T follicular helper cell (primary cell): ENCODE results near the gene ROS1.

Source experiments
- DNase-seq: peaks from one replicate; pipeline ENCODE4 v3.0.0-alpha.2; 2020; ENCODE audit warnings: low read depth

ROS1 gene

GRCh38 chr6:117309611-117310010 is 116.1 kb downstream of the ROS1 start:
- no peak for DNase-seq

GRCh38 chr6:117309069-117309468 is 116.7 kb downstream of the ROS1 start:
- DNase-seq = no peak

- no peak for DNase-seq
Measured at GRCh38 chr6:117307655-117308054, 118.1 kb downstream of the ROS1 start.

GRCh38 chr6:117306227-117306790 is 119.4 kb downstream of the ROS1 start:
- DNase-seq = no peak

- no peak for DNase-seq
Measured at GRCh38 chr6:117304446-117304845, 121.3 kb downstream of the ROS1 start.

- DNase-seq = no peak
Measured at GRCh38 chr6:117303323-117303722, 122.4 kb downstream of the ROS1 start.

GRCh38 chr6:117298941-117299340 is 126.8 kb downstream of the ROS1 start:
- DNase-seq = no peak

GRCh38 chr6:117290173-117290846 is 135.4 kb downstream of the ROS1 start:
- DNase-seq = no peak

- no peak for DNase-seq
Measured at GRCh38 chr6:117288083-117288715, 137.5 kb downstream of the ROS1 start.

- DNase-seq = no peak
Measured at GRCh38 chr6:117280922-117281321, 144.8 kb downstream of the ROS1 start.

GRCh38 chr6:117276778-117277316 is 148.9 kb downstream of the ROS1 start:
- DNase-seq = no peak

- no peak for DNase-seq
Measured at GRCh38 chr6:117275711-117276110, 150.0 kb downstream of the ROS1 start.

GRCh38 chr6:117275205-117275604 is 150.5 kb downstream of the ROS1 start:
- DNase-seq = no peak

- DNase-seq = no peak
Measured at GRCh38 chr6:117272891-117273290, 152.9 kb downstream of the ROS1 start.

GRCh38 chr6:117272032-117272866 is 153.5 kb downstream of the ROS1 start:
- DNase-seq = no peak

GRCh38 chr6:117270843-117271507 is 154.8 kb downstream of the ROS1 start:
- DNase-seq = no peak

- DNase-seq = no peak
Measured at GRCh38 chr6:117270055-117270842, 155.5 kb downstream of the ROS1 start.

- DNase-seq = no peak
Measured at GRCh38 chr6:117269638-117270054, 156.1 kb downstream of the ROS1 start.

- no peak for DNase-seq
Measured at GRCh38 chr6:117268924-117269323, 156.8 kb downstream of the ROS1 start.

- DNase-seq = no peak
Measured at GRCh38 chr6:117267766-117268534, 157.8 kb downstream of the ROS1 start.
